DND-41 (cell line): ENCODE data around the gene FOXK1.

Experiments
- EZH2 ChIP-seq: IDR thresholded peaks from 3 replicates; pipeline ENCODE4 v1.6.1; 2012; ENCODE audit warnings: borderline replicate concordance, low read depth, mild to moderate bottlenecking, moderate library complexity, low read length, inconsistent platforms; ENCODE audit not compliant: severe bottlenecking
- TF ChIP-seq, protein P1 (sequence below): IDR thresholded peaks from 2 replicates; pipeline ENCODE4 v1.5.1; 2012; ENCODE audit warnings: borderline replicate concordance, low read length, moderate library complexity, mild to moderate bottlenecking; ENCODE audit not compliant: poor library complexity, severe bottlenecking; ENCODE audit errors: extremely low read depth

DNA sequence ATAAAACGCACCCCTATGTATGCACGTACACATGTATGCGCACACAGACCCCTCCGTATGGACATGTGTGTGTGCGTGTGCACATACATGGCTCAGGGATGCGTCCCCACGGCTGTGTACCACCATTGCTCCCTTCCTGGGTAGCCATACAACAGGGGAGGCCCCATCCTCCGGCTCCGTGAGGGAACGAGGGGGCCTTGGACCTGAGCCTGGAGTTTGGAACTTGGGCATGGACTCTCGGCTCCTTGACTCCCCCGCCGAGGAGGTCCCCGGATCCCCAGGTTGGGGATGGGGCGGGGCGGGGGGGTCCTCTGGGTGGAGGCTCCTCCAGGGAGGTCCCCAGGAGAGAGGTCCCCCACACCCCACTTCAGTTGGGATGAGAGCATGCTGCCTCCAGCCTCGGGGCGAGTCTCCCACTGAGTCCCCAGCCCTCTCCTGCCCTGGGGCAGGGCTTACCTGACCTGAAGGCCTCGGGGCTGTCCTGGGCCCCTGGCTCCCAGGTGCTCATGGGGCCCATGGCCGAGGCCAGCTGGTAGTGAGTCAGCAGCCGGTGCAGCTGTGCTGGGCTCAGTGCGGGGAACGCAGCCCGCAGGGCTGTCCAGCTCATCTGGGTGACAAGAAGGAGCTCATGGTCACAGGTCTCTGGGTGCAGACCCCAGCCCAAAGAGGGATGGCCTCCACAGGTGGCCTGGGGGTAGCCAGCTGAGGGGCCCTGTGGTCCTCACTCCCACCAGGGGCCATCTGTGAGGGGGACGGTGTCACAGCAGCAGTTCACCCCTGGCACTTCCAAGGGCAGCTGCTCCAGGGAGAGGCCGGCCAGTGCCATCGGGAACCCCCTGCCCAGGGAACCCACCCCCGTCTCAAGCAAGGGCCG, 123.3 kb downstream of the FOXK1 start:
- TF ChIP-seq, protein P1, sequence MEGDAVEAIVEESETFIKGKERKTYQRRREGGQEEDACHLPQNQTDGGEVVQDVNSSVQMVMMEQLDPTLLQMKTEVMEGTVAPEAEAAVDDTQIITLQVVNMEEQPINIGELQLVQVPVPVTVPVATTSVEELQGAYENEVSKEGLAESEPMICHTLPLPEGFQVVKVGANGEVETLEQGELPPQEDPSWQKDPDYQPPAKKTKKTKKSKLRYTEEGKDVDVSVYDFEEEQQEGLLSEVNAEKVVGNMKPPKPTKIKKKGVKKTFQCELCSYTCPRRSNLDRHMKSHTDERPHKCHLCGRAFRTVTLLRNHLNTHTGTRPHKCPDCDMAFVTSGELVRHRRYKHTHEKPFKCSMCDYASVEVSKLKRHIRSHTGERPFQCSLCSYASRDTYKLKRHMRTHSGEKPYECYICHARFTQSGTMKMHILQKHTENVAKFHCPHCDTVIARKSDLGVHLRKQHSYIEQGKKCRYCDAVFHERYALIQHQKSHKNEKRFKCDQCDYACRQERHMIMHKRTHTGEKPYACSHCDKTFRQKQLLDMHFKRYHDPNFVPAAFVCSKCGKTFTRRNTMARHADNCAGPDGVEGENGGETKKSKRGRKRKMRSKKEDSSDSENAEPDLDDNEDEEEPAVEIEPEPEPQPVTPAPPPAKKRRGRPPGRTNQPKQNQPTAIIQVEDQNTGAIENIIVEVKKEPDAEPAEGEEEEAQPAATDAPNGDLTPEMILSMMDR, result no peak
- no peak for TF ChIP-seq EZH2
